ENCODE results near the gene TTC12.

The TTC12 gene

DNA sequence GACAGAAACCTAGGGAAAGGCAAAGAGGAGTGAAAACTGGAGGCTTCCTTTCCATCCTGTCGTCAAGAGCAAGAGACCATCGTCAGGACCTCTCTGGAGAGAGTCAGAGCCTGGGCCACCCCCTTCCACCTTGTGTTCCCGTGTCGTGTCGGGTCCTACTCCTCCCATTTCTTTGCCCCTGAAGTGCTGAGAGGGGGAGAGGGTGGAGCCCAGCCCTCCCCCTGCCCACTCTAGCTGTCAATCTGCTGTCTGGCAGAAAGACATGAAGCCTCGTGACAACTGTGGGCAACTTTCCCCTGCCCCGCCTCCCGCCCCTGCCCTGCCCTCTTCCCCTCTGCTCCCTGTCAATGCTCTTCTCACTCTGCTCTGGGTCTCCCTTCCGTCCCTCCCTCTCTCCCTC, 93.8 kb downstream of the TTC12 start:
- no peak for DNase-seq

- no peak for DNase-seq
Observed at GRCh38 chr11:113408887-113409286, 94.5 kb downstream of the TTC12 start.

DNA sequence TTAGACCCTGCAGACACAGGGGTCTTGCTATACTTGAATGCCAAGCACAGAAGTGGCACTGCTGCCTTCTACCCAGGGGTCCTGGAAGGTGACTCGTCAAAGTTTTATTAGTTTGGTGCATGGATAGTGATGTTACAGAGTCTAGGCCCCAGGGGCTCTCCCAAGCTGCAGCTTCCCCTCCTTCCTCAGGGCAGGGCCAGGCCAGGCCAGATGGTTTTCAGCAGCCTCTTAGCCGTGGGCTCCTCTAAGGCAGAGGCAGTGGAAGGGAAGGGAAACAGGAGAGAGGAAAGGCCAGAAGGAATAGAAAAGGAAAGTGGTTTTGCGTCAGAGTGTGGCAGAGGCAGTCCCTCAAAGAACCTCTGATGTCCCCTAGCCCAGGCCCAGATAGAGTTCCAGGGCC, 95.1 kb downstream of the TTC12 start:
- DNase-seq, result no peak

GRCh38 chr11:113410414-113411135, 96.2 kb downstream of the TTC12 start:
- no peak for DNase-seq

DNA sequence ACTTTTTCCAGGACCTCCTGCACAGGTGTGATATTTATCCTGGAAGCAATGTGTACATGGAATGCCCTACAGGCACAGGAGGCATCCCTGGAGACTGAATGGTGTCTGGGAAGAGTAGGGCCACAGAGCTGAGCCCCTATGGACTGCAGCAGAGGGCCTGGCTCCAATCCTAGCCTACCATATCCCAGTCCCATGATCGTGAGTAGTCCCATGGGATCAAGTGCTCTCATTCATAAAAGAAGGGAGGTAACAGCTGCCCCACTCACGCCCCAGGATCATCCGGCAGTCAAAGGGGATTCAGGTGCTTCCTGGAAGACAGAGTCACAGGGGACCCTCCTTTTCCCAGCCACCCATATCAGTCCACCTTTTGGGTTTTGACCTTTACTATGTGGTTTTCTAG, 97.2 kb downstream of the TTC12 start:
- no peak for DNase-seq

DNA sequence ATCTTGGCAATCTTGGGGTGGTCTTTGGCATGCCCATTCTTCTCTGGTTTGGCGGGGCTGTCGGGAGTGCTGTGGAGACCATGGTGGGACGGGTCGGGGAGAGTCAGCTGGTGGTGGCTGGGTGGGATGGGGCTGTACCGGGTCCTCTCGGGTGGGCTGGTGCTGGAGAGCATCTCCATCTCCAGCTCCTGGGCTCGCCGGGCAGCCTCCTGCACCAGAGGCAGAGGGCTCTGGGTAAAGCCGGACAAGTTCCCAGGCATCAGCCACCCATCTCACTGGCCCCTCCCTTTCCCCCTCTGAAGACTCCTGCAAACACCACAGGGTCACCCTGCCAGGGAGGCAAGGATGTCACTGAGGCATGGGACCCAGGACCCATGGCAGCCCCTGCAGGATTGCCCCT, 98.3 kb downstream of the TTC12 start:
- DNase-seq, result no peak

- no peak for DNase-seq
Observed at GRCh38 chr11:113415343-113415742, 101.0 kb downstream of the TTC12 start.
